ENCODE data around the gene COBL. TPM values are rescaled to one million over a fixed set of nuclear protein-coding genes. Genes with fewer than 3 reads are reported as not detected.

The COBL gene
- total and polyA plus RNA-seq, 2 of the 8 experiments (the other 6 are each of a cell fraction or from before 2014, with no cell fraction given), result 13.8 to 40.4 TPM

DNA sequence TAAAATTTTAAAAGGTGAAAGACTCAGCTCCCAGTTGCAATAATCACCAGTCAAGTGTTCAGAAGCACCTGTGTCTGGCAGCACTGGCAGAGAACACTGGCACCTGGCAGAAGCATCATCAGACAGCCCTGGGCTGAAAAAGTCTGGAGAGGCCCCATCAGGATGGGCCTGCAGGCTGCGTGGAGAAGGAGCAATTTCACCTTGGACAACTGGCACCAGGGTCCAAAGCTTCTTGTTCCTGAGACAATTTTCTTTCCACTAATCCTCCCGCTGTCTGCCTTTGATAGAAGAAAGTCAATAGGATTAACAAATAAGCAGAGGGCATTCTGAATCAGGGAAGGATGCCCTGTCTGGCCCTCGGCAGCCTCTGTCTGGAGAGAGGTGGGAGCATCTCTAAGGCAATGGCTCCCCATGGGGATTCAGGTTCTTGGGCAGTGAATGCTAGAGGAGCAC, 6.5 kb downstream of the COBL start (continued):
- TF ChIP-seq CHD7 (IDR thresholded peaks at IDR 0.05; ENCODE audit: insufficient replicate concordance, low read length) (no peak), MAFK (IDR thresholded peaks at IDR 0.05; ENCODE audit: low read depth, low read length) (no peak), POU5F1 (IDR thresholded peaks at IDR 0.05; ENCODE audit: low read depth, low read length) (no peak), NRF1 (IDR thresholded peaks at IDR 0.05; ENCODE audit: low read depth, low read length) (no peak), SIN3A (conservative IDR thresholded peaks at IDR 0.05 in 1 of 2, IDR thresholded peaks at IDR 0.05 in 1 of 2; ENCODE audit: low read depth in 1 of 2, low read length in 2 of 2) (no peak), RFX5 (IDR thresholded peaks at IDR 0.05; ENCODE audit: borderline replicate concordance, low read depth, low read length) (no peak), CBX5 (IDR thresholded peaks at IDR 0.05; ENCODE audit: low read depth, low read length) (no peak), JUN (IDR thresholded peaks at IDR 0.05; ENCODE audit: low read depth, low read length) (no peak), HDAC6 (IDR thresholded peaks at IDR 0.05; ENCODE audit: low read depth, low read length) (no peak), CEBPB (IDR thresholded peaks at IDR 0.05; ENCODE audit: low read depth, low read length) (no peak)
- TF ChIP-seq, protein P1, sequence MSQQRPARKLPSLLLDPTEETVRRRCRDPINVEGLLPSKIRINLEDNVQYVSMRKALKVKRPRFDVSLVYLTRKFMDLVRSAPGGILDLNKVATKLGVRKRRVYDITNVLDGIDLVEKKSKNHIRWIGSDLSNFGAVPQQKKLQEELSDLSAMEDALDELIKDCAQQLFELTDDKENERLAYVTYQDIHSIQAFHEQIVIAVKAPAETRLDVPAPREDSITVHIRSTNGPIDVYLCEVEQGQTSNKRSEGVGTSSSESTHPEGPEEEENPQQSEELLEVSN (IDR thresholded peaks at IDR 0.05), result no peak
